ENCODE measurements around the gene ZNF618.
"Not testable (repeated sequence)": the region's sequence is repeated elsewhere in the genome, so short reads cannot be mapped to it uniquely, and the experiment has no call there.

The ZNF618 gene

DNA sequence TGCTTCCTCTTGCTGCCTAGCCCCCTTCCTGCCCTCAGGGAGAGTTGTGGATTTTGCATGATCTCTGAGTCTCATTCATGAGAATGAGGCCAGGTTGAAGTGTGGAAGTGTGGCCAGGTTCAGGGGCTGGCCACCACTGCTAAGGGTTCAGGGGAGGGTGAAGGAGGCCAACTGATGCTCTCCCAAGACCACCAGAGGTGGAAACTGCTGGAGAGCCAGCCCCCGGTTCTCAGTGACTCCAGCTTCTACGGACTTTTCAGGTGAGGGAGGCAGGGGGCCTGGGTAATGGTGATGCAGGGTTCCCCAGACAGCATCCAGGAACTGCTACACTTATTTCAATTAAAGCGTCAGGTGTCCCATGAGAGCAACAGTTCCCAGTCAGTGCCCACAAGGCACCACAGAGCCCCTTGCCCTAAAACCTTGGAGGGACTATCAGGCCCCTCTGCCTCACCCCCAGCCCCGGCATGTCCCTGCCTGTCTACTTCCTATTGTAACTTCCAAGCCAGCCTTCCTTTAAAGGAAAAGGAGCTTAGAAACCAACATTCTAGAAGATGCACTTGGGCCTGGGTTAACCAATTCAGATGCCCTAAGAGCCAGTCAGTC, 151.9 kb downstream of the ZNF618 start:
- DNase-seq, result no peak

DNA sequence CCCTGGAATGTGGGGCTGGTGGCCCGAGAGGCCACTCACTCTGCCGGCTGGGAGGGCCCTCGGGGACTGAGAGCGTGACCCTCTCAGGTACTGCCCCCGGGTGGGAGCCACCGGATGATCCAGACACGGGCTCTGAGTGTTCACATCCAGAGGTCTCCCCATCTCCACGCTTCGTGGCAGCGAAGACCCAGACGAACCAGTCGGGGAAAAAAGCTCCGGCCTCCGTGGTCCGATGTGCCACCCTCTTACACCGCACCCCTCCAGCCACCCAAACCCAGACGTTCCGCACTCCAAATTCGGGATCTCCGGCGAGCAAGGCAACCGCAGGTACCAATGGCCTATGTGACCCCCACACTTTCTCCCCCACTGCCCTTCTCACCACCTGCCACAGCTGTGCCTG, 152.5 kb downstream of the ZNF618 start:
- peak; percentile 10 for DNase-seq

GRCh38 chr9:114029311-114030170, 153.4 kb downstream of the ZNF618 start:
- DNase-seq, result peak; percentile 7

DNA sequence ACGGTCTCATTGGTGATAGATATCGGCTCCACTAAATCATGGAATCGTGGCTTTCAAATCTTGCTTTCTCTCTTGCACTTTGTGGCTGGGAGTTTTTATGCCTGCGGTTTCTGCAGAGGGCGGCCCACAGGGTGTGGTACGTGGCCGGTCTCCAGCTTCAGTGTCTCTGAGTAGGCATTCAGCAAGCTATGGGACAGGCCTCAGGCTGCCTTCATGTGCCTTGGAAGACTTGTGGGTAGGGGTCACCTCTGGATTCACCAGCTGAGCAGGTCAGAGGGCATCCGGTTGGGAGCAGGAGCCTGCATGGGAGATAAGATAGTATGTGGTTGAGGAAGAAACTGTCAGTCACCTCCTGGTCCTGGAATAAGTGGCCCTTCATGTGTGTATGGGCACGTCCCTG, 154.3 kb downstream of the ZNF618 start:
- peak; percentile 47 for DNase-seq

DNA sequence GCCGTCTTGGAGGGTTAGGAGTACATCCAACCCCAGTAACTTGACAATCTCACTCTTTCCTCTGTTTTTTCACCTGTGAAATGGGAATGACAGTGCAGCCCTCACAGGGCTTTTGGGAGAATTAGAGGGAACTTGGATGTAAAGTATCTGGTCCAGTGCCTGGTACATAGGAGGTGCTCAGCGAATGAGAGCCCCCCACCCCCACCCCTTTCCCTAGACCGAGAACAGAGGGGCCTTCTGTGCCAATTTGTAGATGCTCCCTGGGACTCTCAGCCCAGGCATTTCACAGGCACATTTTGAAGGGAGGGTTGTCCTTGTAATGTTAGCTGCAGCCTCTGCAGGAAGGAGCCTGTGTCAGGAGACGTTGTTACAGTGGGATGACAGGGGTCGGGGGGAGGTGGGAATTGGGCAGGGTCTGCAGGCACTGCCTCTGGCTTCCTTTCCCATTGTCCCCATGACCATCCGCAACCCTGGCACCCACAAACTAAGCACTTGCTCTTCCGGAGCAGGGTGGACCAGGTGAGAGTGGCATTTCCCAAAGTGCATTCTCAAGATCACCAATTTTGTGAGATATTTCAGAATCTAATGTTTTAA, 155.0 kb downstream of the ZNF618 start:
- peak; percentile 9 for DNase-seq

- DNase-seq, result peak; percentile 21
These were observed 156.1 kb downstream of the ZNF618 start for GRCh38 chr9:114031948-114032840.

DNA sequence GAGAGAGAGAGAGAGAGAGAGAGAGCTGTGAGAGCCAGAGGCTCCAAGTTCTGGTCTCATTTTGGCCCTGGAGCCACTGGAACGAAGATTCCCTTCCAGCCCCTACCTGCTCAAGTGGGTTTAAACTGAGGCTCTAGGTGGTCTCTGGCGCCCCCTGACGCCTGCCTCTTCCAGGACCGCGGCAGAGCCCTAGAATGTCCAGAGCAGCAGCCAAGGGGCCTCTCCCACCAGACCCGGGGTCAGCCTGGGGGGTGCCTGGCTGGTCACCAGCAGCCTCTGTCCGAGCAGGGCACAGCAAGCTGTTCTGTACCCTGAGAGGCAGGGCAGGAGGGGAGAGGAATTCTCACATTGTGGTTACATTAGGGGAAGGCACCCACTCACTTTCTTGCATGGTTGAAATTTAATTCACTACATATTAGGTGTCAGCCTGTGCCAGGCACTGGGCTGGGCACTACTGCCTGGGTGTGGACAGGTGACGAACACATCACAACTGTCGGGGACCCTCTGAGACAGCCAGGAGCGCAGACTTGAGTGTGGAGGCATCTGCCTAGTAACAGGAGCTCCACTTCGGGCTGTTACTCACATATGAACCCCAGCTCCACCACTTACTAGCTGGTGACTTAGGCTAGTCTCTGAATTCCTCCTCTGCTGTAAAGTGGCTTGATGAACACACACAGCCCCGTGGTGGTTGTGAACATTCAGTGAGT, 157.4 kb downstream of the ZNF618 start:
- peak; percentile 57 for DNase-seq

GRCh38 chr9:114034196-114034595, 158.1 kb downstream of the ZNF618 start:
- DNase-seq, result peak; percentile 11

DNA sequence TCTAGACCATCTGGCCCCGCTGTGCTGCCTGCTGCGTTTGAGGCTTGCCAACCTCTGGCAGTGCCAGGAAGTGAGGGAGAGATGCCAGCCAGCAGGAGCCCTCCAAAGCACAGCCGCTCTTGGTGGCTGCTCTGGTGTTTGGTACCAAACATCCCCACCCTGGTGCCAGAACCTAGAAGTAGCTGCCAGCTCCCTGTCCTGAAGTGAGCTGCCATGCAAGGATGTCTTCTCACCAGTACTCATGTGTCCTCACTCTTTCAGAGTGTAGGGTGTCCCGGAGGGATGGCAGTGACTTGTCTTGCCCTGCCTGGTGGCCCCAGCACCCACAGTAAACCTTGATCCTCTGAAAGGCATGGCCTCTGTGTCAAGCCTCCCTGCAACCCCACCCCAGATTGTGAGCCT, 158.6 kb downstream of the ZNF618 start:
- DNase-seq, result peak; percentile 33

- DNase-seq, result peak; percentile 32
These were observed 159.2 kb downstream of the ZNF618 start for GRCh38 chr9:114035221-114035844.

- peak; percentile 11 for DNase-seq
These were observed 160.0 kb downstream of the ZNF618 start for GRCh38 chr9:114035845-114036801.

GRCh38 chr9:114037249-114037648, 161.1 kb downstream of the ZNF618 start:
- no peak for DNase-seq

DNA sequence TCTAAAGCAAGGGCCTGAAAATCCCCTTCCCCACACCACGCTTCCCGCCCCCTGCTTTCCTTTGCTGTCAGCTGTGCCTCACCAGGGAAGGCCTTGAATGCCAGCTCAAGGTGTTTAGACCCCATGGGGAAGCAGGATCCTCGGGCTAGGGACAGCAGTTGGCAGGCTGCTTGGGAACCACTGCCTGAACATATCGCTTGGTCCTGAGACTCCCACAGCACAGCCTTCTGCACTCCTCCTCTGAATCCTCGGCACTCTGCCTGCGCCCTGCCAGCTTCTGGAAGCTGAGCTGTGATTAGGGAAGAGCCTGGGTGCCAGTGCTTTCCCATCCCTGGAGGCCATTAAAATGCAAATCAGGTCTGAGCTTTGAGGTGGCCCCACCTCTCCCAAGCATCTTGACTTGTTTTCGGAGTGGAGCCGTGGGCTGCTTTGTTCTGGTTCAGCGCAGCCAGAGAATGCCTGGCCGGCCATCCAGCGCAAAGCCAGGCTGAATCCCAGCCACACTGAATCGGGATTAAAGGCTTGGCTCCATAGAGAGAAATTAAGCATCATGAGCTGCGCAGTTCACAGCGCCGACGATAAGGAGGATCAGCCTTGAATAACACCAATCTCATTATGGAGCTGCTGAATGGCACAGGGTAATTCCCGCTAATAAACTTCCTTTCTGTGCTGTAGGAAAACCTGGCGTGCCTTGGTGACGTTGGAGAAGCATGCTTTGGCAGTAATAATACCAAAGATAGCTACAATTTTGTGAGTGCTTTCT, 162.0 kb downstream of the ZNF618 start:
- peak; percentile 15 for DNase-seq

- peak; percentile 9 for DNase-seq
These were observed 162.7 kb downstream of the ZNF618 start for GRCh38 chr9:114038724-114039313.

GRCh38 chr9:114039484-114039883, 163.4 kb downstream of the ZNF618 start:
- peak; percentile 10 for DNase-seq

DNA sequence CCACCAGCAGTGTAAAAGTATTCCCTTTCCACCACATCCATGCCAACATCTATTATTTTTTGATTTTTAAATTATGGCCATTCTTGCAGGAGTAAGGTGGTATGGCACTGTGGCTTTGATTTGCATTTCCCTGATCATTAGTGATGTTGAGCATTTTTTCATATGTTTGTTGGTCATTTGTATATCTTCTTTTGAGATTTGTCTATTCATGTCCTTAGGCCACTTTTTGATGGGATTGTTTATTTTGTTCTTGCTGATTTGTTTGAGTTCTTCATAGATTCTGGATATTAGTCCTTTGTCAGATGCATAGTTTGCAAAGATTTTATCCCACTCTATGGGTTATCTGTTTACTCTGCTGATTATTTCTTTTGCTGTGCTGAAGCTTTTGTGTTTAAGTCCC, 167.6 kb downstream of the ZNF618 start:
- not testable (repeated sequence) for DNase-seq

DNA sequence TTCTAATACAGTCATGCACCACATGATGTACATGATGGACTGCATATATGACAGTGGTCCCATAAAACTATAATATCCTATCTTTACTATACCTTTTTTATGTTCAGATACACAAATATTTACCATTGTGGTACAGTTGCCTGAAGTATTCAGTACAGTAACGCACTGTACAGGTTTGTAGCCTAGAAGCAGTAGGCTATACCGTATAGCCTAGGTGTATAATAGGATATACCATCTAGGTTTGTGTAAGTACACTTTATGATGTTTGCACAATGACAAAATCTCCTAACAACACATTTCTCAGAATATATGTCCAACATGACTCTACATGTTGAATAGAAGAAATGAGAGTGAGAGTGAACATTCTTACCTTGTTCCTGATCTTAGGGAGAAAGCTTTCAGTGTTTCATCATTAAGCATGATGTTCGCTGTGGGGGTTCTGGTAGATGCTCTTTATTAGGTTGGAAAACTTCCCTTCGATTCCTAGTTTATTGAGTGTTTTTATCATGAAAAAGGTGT, 170.2 kb downstream of the ZNF618 start:
- no peak for DNase-seq

DNA sequence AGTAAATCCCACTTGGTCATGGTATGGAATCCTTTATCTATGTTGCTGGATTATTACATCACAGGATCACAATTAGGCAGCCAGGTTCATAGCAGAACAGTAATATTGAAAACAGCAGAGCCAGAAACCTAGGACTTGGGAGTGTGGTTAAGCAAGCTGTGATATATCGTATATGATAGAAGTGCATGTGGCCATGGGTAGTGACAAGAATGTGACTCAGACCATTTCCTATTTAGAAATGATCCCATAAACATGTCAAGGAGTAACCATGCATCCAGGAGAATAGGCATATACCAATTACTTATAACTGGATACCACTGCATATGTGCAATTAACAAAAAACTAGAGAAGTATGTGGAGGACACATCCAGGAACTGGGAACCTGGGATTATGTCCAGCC, 170.8 kb downstream of the ZNF618 start:
- DNase-seq, result no peak

- DNase-seq, result no peak
These were observed 171.6 kb downstream of the ZNF618 start for GRCh38 chr9:114047717-114048116.
